Measurements from ENCODE around the gene RBP3. TPM values are rescaled to one million over a fixed set of nuclear protein-coding genes. Genes with fewer than 3 reads are reported as not detected.

RBP3 gene
- polyA plus RNA-seq, 3 donors: not detected

- intact Hi-C loops (cut with micrococcal nuclease): no loop called here
- Histone ChIP-seq H3K36me3 (replicated peaks in 1 of 2; ENCODE audit: control insufficient read depth in 1 of 2, insufficient read depth in 2 of 2, low read length in 2 of 2) (no peaks in the 10 kb centered on the region), H3K4me2 (replicated peaks; ENCODE audit: extremely low read depth, low read length, poor library complexity, severe bottlenecking) (no peak overlapping the region), H2AFZ (ENCODE audit: insufficient read depth, low read depth, low read length, poor library complexity, severe bottlenecking) (no peak overlapping the region), H3K79me2 (ENCODE audit: insufficient read depth, low read length) (no peaks in the 10 kb centered on the region), H4K20me1 (ENCODE audit: insufficient read depth, low read length) (no peaks in the 10 kb centered on the region), H3K9ac (ENCODE audit: insufficient read depth, low read length, poor library complexity, severe bottlenecking) (no peak overlapping the region), H3K9me3 (replicated peaks in 1 of 2; ENCODE audit: control insufficient read depth in 1 of 2, insufficient read depth in 1 of 2, low read length in 2 of 2) (no peaks in the 10 kb centered on the region), H3K4me1 (ENCODE audit: control insufficient read depth in 1 of 2, insufficient read depth in 2 of 2, low read length in 2 of 2) (no peaks in the 10 kb centered on the region), H3K27ac (ENCODE audit: low read depth in 1 of 2, low read length in 2 of 2) (no peak overlapping the region), H3K27me3 (ENCODE audit: control insufficient read depth in 2 of 2, insufficient read depth in 2 of 2, low read length in 2 of 2) (no peaks in the 10 kb centered on the region), H3K4me3 (replicated peaks in 1 of 3; ENCODE audit: low read depth in 2 of 3, low read length in 3 of 3) (no peak overlapping the region)
- TF ChIP-seq CTCF (IDR thresholded peaks at IDR 0.05): no peak
- Mint-ChIP-seq H3K36me3 (no peaks in the 10 kb centered on the region), H3K9me3 (peaks cover 0 to 1% (median 0%) of the 10 kb centered on the region in 7 donors), H3K4me3 (no peak overlapping the region), H3K27ac (peak overlapping the region in 1 of 7 donors; percentile 16), H3K4me1 (peaks cover 6% of the 10 kb centered on the region), H3K27me3 (ENCODE audit: low read depth in 3 of 3) (peaks cover 2 to 12% (median 5%) of the 10 kb centered on the region in 3 donors)
- 91% methylated on average over 4 of the region's 5 CpGs for WGBS (ENCODE audit: insufficient coverage)
- DNase-seq: no peak
These were observed 32.0 kb upstream of the RBP3 start for GRCh38 chr10:47316131-47316530.

- intact Hi-C loops (cut with micrococcal nuclease): no loop called here
- H3K4me1 ChIP-seq (ENCODE audit: control insufficient read depth in 1 of 2, insufficient read depth in 2 of 2, low read length in 2 of 2): no peaks in the 10 kb centered on the region
These were observed 30.9 kb upstream of the RBP3 start for GRCh38 chr10:47317251-47317650.

More at GRCh38 chr10:47317251-47317650, 30.9 kb upstream of the RBP3 start:
- Mint-ChIP-seq H3K36me3 (no peaks in the 10 kb centered on the region), H3K9me3 (peaks cover 0 to 1% (median 0%) of the 10 kb centered on the region in 7 donors), H3K4me3 (no peak overlapping the region), H3K27me3 (ENCODE audit: low read depth in 3 of 3) (peaks cover 3 to 9% (median 3%) of the 10 kb centered on the region in 3 donors), H3K4me1 (peaks cover under 1% of the 10 kb centered on the region), H3K27ac (no peak overlapping the region)
- H2AFZ ChIP-seq (ENCODE audit: insufficient read depth, low read depth, low read length, poor library complexity, severe bottlenecking): no peak overlapping the region
- H4K20me1 ChIP-seq (ENCODE audit: insufficient read depth, low read length): no peaks in the 10 kb centered on the region
- no peaks in the 10 kb centered on the region for H3K27me3 ChIP-seq (ENCODE audit: control insufficient read depth in 2 of 2, insufficient read depth in 2 of 2, low read length in 2 of 2)
- H3K9me3 ChIP-seq (replicated peaks in 1 of 2; ENCODE audit: control insufficient read depth in 1 of 2, insufficient read depth in 1 of 2, low read length in 2 of 2): no peaks in the 10 kb centered on the region
- H3K27ac ChIP-seq (ENCODE audit: low read depth in 1 of 2, low read length in 2 of 2): no peak overlapping the region
- no peaks in the 10 kb centered on the region for H3K36me3 ChIP-seq (replicated peaks in 1 of 2; ENCODE audit: control insufficient read depth in 1 of 2, insufficient read depth in 2 of 2, low read length in 2 of 2)
- no peak for TF ChIP-seq CTCF (IDR thresholded peaks at IDR 0.05)
- H3K4me3 ChIP-seq (replicated peaks in 1 of 3; ENCODE audit: low read depth in 2 of 3, low read length in 3 of 3): no peak overlapping the region
- no peak for DNase-seq
- 95% methylated on average over 4 of the region's 4 CpGs for WGBS (ENCODE audit: insufficient coverage)
- no peak overlapping the region for H3K9ac ChIP-seq (ENCODE audit: insufficient read depth, low read length, poor library complexity, severe bottlenecking)
- no peak overlapping the region for H3K4me2 ChIP-seq (replicated peaks; ENCODE audit: extremely low read depth, low read length, poor library complexity, severe bottlenecking)
- no peaks in the 10 kb centered on the region for H3K79me2 ChIP-seq (ENCODE audit: insufficient read depth, low read length)
